Measurements from ENCODE around the gene KCNK3.

DNA sequence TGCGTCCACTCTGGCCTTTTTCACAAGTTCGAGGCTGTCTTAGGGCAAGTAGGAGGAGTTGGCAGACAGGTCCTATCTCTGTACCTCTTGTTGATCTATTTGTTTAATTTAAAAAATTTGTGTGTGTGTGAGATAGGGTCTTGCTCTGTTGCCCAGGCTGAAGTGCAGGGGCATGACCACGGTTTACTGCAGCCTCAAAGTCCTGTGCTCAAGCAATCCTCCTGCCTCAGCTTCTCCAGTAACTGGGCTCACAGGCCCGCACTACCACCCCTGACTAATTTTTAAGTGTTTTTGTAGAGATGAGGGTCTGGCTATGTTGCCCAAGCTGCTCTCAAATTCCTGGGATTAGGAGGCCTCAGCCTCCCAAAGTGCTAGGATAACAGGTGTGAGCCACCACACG lies 67.3 kb downstream of the KCNK3 start:
- TF ChIP-seq, protein P1, sequence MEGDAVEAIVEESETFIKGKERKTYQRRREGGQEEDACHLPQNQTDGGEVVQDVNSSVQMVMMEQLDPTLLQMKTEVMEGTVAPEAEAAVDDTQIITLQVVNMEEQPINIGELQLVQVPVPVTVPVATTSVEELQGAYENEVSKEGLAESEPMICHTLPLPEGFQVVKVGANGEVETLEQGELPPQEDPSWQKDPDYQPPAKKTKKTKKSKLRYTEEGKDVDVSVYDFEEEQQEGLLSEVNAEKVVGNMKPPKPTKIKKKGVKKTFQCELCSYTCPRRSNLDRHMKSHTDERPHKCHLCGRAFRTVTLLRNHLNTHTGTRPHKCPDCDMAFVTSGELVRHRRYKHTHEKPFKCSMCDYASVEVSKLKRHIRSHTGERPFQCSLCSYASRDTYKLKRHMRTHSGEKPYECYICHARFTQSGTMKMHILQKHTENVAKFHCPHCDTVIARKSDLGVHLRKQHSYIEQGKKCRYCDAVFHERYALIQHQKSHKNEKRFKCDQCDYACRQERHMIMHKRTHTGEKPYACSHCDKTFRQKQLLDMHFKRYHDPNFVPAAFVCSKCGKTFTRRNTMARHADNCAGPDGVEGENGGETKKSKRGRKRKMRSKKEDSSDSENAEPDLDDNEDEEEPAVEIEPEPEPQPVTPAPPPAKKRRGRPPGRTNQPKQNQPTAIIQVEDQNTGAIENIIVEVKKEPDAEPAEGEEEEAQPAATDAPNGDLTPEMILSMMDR (optimal IDR thresholded peaks at IDR 0.05 in 1 of 3, IDR thresholded peaks at IDR 0.05 in 1 of 3, conservative IDR thresholded peaks at IDR 0.05 in 1 of 3; ENCODE audit: extremely low read depth in 1 of 3, insufficient read depth in 2 of 3, low read length in 3 of 3) = no peak
- TF ChIP-seq EZH2 (IDR thresholded peaks at IDR 0.05; ENCODE audit: low read length) = no peak
